Thoracic aorta endothelial cell (primary cell): ENCODE data around the gene LIN7C. TPM values are rescaled to one million over a fixed set of nuclear protein-coding genes. Genes with fewer than 3 reads are reported as not detected.

ENCODE experiments used
- small RNA-seq: library from RNA; depleted of rRNA; stranded (forward); fragments of <200 nt; gene quantifications from one replicate; pipeline ENCODE3, GENCODE V24; 2012
- total RNA-seq: library from RNA; depleted of rRNA; stranded (reverse); fragments of >200 nt; gene quantifications from 2 replicates; pipeline ENCODE4 v1.2.3, GENCODE V29; 2012

Gene LIN7C
- total RNA-seq, result 69.4 and 81.2 TPM in 2 replicates

DNA sequence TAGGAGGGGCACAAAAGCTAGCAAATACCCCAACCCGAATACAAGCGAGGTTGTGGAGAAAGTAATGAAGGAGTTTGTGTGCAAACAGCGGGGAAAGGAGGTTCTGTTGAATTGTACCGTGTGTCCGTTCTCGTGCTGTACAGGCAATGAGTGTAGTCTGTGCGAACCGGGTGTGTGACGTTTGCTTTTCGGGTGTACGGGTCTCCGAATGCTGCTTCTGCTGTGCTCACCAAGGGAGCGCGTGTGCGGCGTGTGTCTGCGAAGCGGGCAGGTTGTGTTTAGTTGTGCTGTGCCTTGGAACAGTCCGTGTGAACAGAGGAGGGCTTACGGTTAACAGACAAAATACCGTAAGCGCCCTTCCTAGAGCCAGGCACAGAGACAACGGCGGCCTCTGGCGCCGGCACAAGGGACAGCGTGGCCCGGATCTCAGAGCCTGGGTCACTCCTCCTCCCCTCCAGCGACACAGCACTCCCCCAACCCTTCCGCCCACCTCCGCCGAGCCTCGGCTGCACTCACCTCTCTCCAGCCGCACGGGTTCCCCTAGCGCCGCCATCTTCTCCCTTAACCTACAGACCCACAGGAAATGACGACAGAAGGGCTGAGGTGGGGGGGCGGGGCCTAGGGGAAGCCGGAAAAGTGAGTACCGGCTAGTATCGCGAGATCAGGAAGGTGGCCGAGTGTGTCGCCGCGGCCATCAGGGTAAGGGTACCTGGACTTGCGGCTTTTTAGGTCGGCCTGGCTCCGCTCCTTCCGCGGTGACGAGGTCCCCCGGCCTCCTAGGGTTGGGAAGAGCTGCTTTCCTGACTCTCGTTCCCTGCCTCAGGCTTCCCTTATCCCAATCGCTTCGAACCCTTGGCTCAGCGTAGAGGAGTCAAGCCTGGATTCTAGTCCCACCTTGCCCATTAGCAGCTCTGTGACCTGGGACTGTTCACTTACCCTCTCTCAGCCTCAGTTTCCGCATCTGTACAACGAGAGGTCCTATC is at the start of gene LIN7C:
TSS of gene LIN7C (minus strand) at position 570 of the 983 bp plus-strand sequence. CDS start at position 553, 17 bp downstream.

DNA sequence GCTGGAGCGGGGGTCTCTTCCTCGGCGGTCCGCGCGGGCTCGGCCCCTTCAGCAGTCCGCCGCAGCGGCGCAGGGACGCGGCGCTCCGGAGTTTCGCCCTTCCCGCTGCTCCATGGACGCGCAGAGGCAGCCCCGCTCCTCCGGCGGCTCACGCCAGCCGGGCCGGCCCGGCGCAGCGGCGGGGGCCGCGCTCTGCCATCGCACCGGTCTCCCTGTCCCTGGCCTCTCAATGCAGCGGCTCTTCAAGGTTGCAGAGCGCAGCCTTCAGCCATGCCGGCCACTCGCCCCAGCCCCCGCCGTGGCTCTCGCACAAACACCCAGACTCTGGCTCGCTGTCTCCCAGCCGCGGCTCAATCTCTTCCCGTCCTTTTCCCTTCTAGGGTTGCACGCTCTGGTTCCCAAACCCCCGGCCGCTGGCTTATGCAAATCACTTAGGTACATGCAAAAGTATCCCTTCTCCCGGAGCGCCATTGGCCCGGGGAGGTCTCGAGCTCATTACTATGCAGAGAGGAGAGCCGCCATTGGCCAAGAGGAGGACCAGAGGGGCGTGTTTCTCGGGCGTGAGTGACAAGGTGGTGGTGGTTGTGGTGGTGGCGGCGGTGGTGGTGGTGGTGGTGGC is 34.1 kb downstream of the LIN7C start, which contains the start of gene LGR4:
TSS of gene LGR4 (minus strand) at position 393 of the 619 bp plus-strand sequence. CDS start 488 bp downstream, outside the sequence.

Small RNA genes lying within 50 kb of the gene (small RNA-seq; reads per million reads assigned to genes)
- gene AC100771.1 (not detected), gene MIR8087 (not detected), gene RNA5SP339 (not detected)

Other genes starting within 250 kb of the LIN7C start
- 5.9 and 8.2 TPM in 2 replicates for gene CCDC34, start 143.6 kb downstream of the LIN7C start, total RNA-seq
- 11.6 and 15.3 TPM in 2 replicates for gene LGR4, start 34.0 kb downstream of the LIN7C start, total RNA-seq
- 0.72 and 0.93 TPM in 2 replicates for gene BDNF, start 193.7 kb upstream of the LIN7C start, total RNA-seq